Measurements from ENCODE around the gene CFAP141.

The CFAP141 gene

GRCh38 chr1:154222918-154223317 is 16.8 kb upstream of the CFAP141 start:
- H3K9me3 Mint-ChIP-seq: no peaks in the 10 kb centered on the region
- H3K4me1 Mint-ChIP-seq: peaks cover 51% of the 10 kb centered on the region
- H3K27ac Mint-ChIP-seq: peak overlapping the region; percentile 90 to 100 (median 94)
- H3K36me3 Mint-ChIP-seq (ENCODE audit: low read depth): peaks cover 45% of the 10 kb centered on the region
- H3K4me3 Mint-ChIP-seq: peak overlapping the region; percentile 95 to 99 (median 99)
- TF ChIP-seq, protein P1, sequence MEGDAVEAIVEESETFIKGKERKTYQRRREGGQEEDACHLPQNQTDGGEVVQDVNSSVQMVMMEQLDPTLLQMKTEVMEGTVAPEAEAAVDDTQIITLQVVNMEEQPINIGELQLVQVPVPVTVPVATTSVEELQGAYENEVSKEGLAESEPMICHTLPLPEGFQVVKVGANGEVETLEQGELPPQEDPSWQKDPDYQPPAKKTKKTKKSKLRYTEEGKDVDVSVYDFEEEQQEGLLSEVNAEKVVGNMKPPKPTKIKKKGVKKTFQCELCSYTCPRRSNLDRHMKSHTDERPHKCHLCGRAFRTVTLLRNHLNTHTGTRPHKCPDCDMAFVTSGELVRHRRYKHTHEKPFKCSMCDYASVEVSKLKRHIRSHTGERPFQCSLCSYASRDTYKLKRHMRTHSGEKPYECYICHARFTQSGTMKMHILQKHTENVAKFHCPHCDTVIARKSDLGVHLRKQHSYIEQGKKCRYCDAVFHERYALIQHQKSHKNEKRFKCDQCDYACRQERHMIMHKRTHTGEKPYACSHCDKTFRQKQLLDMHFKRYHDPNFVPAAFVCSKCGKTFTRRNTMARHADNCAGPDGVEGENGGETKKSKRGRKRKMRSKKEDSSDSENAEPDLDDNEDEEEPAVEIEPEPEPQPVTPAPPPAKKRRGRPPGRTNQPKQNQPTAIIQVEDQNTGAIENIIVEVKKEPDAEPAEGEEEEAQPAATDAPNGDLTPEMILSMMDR (IDR thresholded peaks at IDR 0.05; ENCODE audit: unreplicated experiment in 3 of 3): no peak
- no peaks in the 10 kb centered on the region for H3K27me3 Mint-ChIP-seq (ENCODE audit: low read depth)

- Mint-ChIP-seq H3K27ac (peak overlapping the region; percentile 90 to 100 (median 98)), H3K4me3 (peak overlapping the region; percentile 95 to 99 (median 99))
Measured at GRCh38 chr1:154222518-154222917, 16.4 kb upstream of the CFAP141 start.

GRCh38 chr1:154221278-154222001 is 15.3 kb upstream of the CFAP141 start:
- peaks cover 47% of the 10 kb centered on the region for H3K36me3 Mint-ChIP-seq (ENCODE audit: low read depth)
- no peaks in the 10 kb centered on the region for H3K9me3 Mint-ChIP-seq
- H3K4me1 Mint-ChIP-seq: peaks cover 51% of the 10 kb centered on the region
- H3K27ac Mint-ChIP-seq: peak overlapping the region; percentile 90 to 100 (median 98)
- H3K27me3 Mint-ChIP-seq (ENCODE audit: low read depth): no peaks in the 10 kb centered on the region
- H3K4me3 Mint-ChIP-seq: peak overlapping the region; percentile 95 to 99 (median 99)
- TF ChIP-seq, protein P1 (IDR thresholded peaks at IDR 0.05; ENCODE audit: unreplicated experiment in 3 of 3): no peak

More at GRCh38 chr1:154222518-154222917, 16.4 kb upstream of the CFAP141 start:
- H3K9me3 Mint-ChIP-seq: no peaks in the 10 kb centered on the region
- TF ChIP-seq, protein P1 (IDR thresholded peaks at IDR 0.05; ENCODE audit: unreplicated experiment in 3 of 3): no peak
- H3K4me1 Mint-ChIP-seq: peaks cover 51% of the 10 kb centered on the region
- peaks cover 45% of the 10 kb centered on the region for H3K36me3 Mint-ChIP-seq (ENCODE audit: low read depth)
- H3K27me3 Mint-ChIP-seq (ENCODE audit: low read depth): no peaks in the 10 kb centered on the region

DNA sequence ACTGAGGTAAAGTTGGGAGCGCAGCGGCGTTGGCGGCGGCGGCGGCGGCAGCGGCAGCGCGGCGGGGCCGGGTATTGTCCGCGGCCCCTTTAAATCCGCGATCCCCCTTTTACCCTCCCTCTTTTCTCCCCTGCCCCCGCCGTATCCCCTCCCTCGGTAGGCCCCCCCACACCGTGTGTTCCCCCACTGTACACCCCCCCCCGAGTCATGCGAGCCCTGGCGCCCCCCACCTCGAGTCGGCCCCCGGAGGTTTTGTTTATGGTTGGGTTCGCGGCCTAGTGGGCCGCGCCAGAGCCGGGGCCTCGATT is 14.8 kb upstream of the CFAP141 start:
- H3K27ac Mint-ChIP-seq: peak overlapping the region; percentile 90 to 100 (median 98)
- peaks cover 47% of the 10 kb centered on the region for H3K36me3 Mint-ChIP-seq (ENCODE audit: low read depth)
- TF ChIP-seq, protein P1 (IDR thresholded peaks at IDR 0.05; ENCODE audit: unreplicated experiment in 3 of 3): no peak
- H3K4me1 Mint-ChIP-seq: peaks cover 47% of the 10 kb centered on the region
- no peaks in the 10 kb centered on the region for H3K27me3 Mint-ChIP-seq (ENCODE audit: low read depth)
- no peaks in the 10 kb centered on the region for H3K9me3 Mint-ChIP-seq
- H3K4me3 Mint-ChIP-seq: peak overlapping the region; percentile 95 to 99 (median 99)

- peak within 1 kb of the TSS; percentile 95 to 99 (median 99) for H3K4me3 Mint-ChIP-seq
- H3K36me3 Mint-ChIP-seq (ENCODE audit: low read depth): peaks cover 44% of the 10 kb centered on the region
- TF ChIP-seq, protein P1 (IDR thresholded peaks at IDR 0.05; ENCODE audit: unreplicated experiment in 3 of 3): no peak
- H3K4me1 Mint-ChIP-seq: peaks cover 47% of the 10 kb centered on the region
- peak within 1 kb of the TSS; percentile 90 to 100 (median 98) for H3K27ac Mint-ChIP-seq
- no peaks in the 10 kb centered on the region for H3K9me3 Mint-ChIP-seq
- no peaks in the 10 kb centered on the region for H3K27me3 Mint-ChIP-seq (ENCODE audit: low read depth)
Measured at GRCh38 chr1:154220071-154220969, 14.2 kb upstream of the CFAP141 start, which contains the start of gene UBAP2L. TSS of gene UBAP2L (plus strand) at chr1:154220955. CDS start at chr1:154225124, 4,169 bp downstream.

Measured in nephron (organoid).